Progenitor cell of endocrine pancreas (in vitro differentiated cells): ENCODE data around the gene NUPR1. TPM values are rescaled to one million over a fixed set of nuclear protein-coding genes. Genes with fewer than 3 reads are reported as not detected.
A peak's percentile ranks its signal among the peaks of the same experiment; 100 is the strongest.
"Not testable (repeated sequence)": the region's sequence is repeated elsewhere in the genome, so short reads cannot be mapped to it uniquely, and the experiment has no call there.

Source experiments
- DNase-seq: peaks from one replicate; pipeline ENCODE4 v3.0.0; 2021; ENCODE audit warnings: low spot score; ENCODE audit not compliant: unreplicated experiment
- H3K27ac Mint-ChIP-seq: 2 replicates; pipeline ENCODE4 v1.8.0; 2021; ENCODE audit warnings: mild to moderate bottlenecking, moderate library complexity, mixed read lengths
- H3K27me3 Mint-ChIP-seq: 2 replicates; pipeline ENCODE4 v1.8.0; 2021; ENCODE audit warnings: mixed read lengths
- H3K36me3 Mint-ChIP-seq: 2 replicates; pipeline ENCODE4 v1.8.0; 2022; ENCODE audit warnings: mixed read lengths; ENCODE audit not compliant: insufficient read depth
- H3K4me1 Mint-ChIP-seq: 2 replicates; pipeline ENCODE4 v1.8.0; 2021; ENCODE audit warnings: low read depth, mixed read lengths
- H3K4me3 Mint-ChIP-seq: 2 replicates; pipeline ENCODE4 v1.8.0; 2021; ENCODE audit warnings: low read depth, mild to moderate bottlenecking, moderate library complexity, mixed read lengths
- H3K9me3 Mint-ChIP-seq: 2 replicates; pipeline ENCODE4 v1.8.0; 2021; ENCODE audit warnings: low read depth, mixed read lengths
- total RNA-seq: library from RNA; stranded (reverse); gene quantifications from 2 replicates; pipeline ENCODE4 v1.2.1, GENCODE V29; 2021
- TF ChIP-seq, protein P1 (sequence below): fragments of 200-600 bp; sonication (generic); IDR thresholded peaks from one replicate; pipeline ENCODE4 v1.5.0; 2021; ENCODE audit warnings: antibody characterized with exemption, mild to moderate bottlenecking; ENCODE audit not compliant: unreplicated experiment

NUPR1 gene
- total RNA-seq, 1 donor from 2014 or later: not detected

- Mint-ChIP-seq H3K4me1 (peaks cover 2% of the 10 kb centered on the region), H3K9me3 (no peaks in the 10 kb centered on the region), H3K4me3 (peak overlapping the region; percentile 72), H3K27ac (peak overlapping the region; percentile 69), H3K36me3 (peaks cover 15% of the 10 kb centered on the region), H3K27me3 (no peaks in the 10 kb centered on the region)
- DNase-seq: no peak
- TF ChIP-seq, protein P1, sequence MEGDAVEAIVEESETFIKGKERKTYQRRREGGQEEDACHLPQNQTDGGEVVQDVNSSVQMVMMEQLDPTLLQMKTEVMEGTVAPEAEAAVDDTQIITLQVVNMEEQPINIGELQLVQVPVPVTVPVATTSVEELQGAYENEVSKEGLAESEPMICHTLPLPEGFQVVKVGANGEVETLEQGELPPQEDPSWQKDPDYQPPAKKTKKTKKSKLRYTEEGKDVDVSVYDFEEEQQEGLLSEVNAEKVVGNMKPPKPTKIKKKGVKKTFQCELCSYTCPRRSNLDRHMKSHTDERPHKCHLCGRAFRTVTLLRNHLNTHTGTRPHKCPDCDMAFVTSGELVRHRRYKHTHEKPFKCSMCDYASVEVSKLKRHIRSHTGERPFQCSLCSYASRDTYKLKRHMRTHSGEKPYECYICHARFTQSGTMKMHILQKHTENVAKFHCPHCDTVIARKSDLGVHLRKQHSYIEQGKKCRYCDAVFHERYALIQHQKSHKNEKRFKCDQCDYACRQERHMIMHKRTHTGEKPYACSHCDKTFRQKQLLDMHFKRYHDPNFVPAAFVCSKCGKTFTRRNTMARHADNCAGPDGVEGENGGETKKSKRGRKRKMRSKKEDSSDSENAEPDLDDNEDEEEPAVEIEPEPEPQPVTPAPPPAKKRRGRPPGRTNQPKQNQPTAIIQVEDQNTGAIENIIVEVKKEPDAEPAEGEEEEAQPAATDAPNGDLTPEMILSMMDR: no peak
Measured at GRCh38 chr16:28554634-28555423, 16.1 kb upstream of the NUPR1 start.

GRCh38 chr16:28553776-28554633 is 15.2 kb upstream of the NUPR1 start, which contains the start of gene SGF29:
SGF29 (plus strand) TSS chr16:28553920; CDS start chr16:28581070, 27,150 bp downstream.
- peaks cover 12% of the 10 kb centered on the region for H3K36me3 Mint-ChIP-seq

DNA sequence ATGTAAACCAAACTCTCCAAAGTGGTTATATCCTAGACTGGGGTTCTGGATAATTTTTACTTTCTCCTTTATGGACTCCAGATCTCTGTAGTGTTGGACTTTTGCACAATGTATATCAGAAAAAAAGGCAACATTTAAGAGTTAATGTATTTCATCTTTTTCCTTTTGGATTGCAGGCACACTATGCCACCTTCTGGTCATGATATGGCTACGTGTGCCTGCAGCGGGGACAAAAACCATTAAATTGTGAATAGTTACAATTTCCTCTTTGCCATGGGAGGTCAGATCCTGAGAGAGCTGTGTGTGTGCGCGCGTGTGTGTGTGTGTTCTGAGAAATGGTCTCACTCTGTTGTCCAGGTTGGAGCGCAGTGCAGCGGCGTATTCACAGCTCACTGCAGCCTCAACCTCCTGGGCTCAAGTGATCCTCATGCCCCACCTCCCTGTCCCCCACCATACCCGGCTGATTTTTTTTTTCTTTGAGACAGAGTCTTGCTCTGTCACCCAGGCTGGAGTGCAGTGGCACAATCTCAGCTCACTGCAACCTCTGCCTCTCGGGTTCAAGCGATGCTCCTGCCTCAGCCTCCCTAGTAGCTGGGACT is 10.6 kb upstream of the NUPR1 start:
- no peaks in the 10 kb centered on the region for H3K9me3 Mint-ChIP-seq
- H3K36me3 Mint-ChIP-seq: no peaks in the 10 kb centered on the region
- no peak overlapping the region for H3K27ac Mint-ChIP-seq
- TF ChIP-seq, protein P1: peak; percentile 53
- H3K4me1 Mint-ChIP-seq: no peaks in the 10 kb centered on the region
- H3K4me3 Mint-ChIP-seq: no peak overlapping the region
- no peaks in the 10 kb centered on the region for H3K27me3 Mint-ChIP-seq
- no peak for DNase-seq

More at GRCh38 chr16:28553776-28554633, 15.2 kb upstream of the NUPR1 start, which contains the start of gene SGF29:
- Mint-ChIP-seq H3K4me3 (peak within 1 kb of the TSS; percentile 88), H3K27ac (peak within 1 kb of the TSS; percentile 98), H3K9me3 (no peaks in the 10 kb centered on the region), H3K4me1 (peaks cover 2% of the 10 kb centered on the region), H3K27me3 (no peaks in the 10 kb centered on the region)
- TF ChIP-seq, protein P1: peak; percentile 34
- peak; percentile 77 for DNase-seq

DNA sequence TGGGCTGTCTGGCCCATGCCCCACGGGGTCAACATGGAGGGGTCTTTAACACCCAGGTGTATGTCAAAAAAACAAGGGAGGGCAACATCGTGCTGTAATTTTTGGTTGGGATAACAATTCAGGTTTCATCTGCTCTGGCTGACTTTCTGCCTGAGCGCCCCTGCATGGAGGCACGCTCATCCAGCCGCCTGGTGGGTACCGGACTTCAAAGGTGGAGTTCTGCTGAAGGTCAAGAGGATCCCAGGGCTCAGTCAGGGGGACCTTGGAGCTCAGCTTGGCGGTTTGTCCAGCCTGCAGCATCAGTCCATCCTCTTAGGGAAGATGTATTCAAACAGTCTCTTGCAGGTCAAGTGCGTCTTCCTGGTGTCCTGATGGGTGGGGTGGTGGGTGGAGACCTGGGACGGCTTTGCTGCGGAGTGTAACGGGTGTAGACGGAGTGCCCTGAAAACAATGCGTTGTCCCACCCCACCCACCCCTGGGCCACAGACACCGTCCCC is 9.6 kb upstream of the NUPR1 start:
- no peaks in the 10 kb centered on the region for H3K36me3 Mint-ChIP-seq
- H3K4me1 Mint-ChIP-seq: no peaks in the 10 kb centered on the region
- no peak for DNase-seq
- no peaks in the 10 kb centered on the region for H3K9me3 Mint-ChIP-seq
- TF ChIP-seq, protein P1: no peak
- H3K27me3 Mint-ChIP-seq: no peaks in the 10 kb centered on the region
- H3K27ac Mint-ChIP-seq: no peak overlapping the region
- H3K4me3 Mint-ChIP-seq: no peak overlapping the region

- Mint-ChIP-seq H3K9me3 (no peaks in the 10 kb centered on the region), H3K4me3 (no peak overlapping the region), H3K36me3 (no peaks in the 10 kb centered on the region), H3K4me1 (peaks cover 2% of the 10 kb centered on the region), H3K27me3 (no peaks in the 10 kb centered on the region), H3K27ac (no peak overlapping the region)
- TF ChIP-seq, protein P1: no peak
- no peak for DNase-seq
Measured at GRCh38 chr16:28546626-28547025, 7.9 kb upstream of the NUPR1 start.

- H3K9me3 Mint-ChIP-seq, H3K4me1 Mint-ChIP-seq: not testable (repeated sequence)
Measured at GRCh38 chr16:28545964-28546363, 7.2 kb upstream of the NUPR1 start.

More at GRCh38 chr16:28545964-28546363, 7.2 kb upstream of the NUPR1 start:
- DNase-seq, H3K36me3 Mint-ChIP-seq, H3K27ac Mint-ChIP-seq, H3K27me3 Mint-ChIP-seq, H3K4me3 Mint-ChIP-seq: not testable (repeated sequence)
